Measurements from ENCODE around the gene VRK3. TPM values are rescaled to one million over a fixed set of nuclear protein-coding genes. Genes with fewer than 3 reads are reported as not detected.
A peak's percentile ranks its signal among the peaks of the same experiment; 100 is the strongest.

VRK3 gene
- total RNA-seq, 3 donors from 2014 or later, result 24.2 to 42.0 (median 40.3) TPM

DNA sequence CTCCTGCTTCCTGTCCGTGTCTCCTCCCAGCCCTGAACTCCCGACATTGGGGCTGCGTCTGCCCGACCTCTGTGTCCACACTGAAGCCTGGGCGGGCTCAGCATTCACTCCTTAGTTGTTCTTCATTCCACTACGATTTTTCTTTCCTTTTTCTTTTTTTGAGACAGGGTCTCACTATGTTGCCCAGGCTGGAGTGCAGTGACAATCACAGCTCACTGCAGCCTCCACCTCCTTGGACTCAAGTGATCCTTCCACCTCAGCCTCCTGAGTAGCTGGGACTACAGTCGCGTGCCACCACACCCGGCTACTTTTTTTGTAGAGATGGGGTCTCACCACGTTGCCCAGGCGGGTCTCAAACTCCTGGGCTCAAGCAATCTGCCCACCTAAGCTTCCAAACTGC is 40.7 kb downstream of the VRK3 start:
- Histone ChIP-seq H3K27me3 (no peaks in the 10 kb centered on the region), H3K9me3 (no peaks in the 10 kb centered on the region), H3K4me3 (no peak overlapping the region), H3K4me1 (no peaks in the 10 kb centered on the region), H3K27ac (no peak overlapping the region), H3K36me3 (no peaks in the 10 kb centered on the region)
- TF ChIP-seq POLR2AphosphoS5 (IDR thresholded peaks at IDR 0.05) (no peak), POLR2A (IDR thresholded peaks at IDR 0.05) (no peak)
- TF ChIP-seq, protein P1, sequence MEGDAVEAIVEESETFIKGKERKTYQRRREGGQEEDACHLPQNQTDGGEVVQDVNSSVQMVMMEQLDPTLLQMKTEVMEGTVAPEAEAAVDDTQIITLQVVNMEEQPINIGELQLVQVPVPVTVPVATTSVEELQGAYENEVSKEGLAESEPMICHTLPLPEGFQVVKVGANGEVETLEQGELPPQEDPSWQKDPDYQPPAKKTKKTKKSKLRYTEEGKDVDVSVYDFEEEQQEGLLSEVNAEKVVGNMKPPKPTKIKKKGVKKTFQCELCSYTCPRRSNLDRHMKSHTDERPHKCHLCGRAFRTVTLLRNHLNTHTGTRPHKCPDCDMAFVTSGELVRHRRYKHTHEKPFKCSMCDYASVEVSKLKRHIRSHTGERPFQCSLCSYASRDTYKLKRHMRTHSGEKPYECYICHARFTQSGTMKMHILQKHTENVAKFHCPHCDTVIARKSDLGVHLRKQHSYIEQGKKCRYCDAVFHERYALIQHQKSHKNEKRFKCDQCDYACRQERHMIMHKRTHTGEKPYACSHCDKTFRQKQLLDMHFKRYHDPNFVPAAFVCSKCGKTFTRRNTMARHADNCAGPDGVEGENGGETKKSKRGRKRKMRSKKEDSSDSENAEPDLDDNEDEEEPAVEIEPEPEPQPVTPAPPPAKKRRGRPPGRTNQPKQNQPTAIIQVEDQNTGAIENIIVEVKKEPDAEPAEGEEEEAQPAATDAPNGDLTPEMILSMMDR (IDR thresholded peaks at IDR 0.05), result no peak
- intact Hi-C loops (cut with DNase I; ENCODE audit: low total_unique reads), result no loop called here
- DNase-seq (ENCODE audit: low spot score in 2 of 2), result no peak

DNA sequence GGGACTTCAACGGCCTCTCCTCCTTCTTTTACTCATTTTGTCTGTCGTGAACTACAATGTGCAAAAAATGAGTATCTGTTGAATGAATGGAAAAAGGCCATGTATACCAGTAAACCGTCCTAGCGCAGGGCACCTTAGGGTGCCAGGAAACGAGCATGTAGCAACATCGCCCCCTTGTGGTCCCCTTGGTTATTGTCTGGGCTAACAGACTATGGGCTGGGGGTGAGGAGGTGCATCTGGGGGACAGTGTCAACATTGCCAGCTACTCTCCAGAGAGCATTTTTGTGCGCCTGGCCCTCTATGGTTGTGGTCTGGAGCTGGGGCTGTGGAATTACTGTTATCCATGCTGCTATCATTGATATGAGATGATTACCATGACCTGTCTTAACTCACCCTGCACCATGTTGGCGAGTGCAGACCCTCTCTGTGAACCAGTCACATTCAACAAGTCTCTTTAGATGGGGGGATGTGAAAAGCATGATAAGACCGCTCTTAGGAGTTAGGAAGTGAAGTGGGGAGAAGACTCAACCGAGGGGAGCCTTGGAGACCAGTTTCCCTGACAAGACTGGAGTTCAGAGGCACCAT is 41.4 kb downstream of the VRK3 start:
- no peaks in the 10 kb centered on the region for H3K36me3 ChIP-seq

DNA sequence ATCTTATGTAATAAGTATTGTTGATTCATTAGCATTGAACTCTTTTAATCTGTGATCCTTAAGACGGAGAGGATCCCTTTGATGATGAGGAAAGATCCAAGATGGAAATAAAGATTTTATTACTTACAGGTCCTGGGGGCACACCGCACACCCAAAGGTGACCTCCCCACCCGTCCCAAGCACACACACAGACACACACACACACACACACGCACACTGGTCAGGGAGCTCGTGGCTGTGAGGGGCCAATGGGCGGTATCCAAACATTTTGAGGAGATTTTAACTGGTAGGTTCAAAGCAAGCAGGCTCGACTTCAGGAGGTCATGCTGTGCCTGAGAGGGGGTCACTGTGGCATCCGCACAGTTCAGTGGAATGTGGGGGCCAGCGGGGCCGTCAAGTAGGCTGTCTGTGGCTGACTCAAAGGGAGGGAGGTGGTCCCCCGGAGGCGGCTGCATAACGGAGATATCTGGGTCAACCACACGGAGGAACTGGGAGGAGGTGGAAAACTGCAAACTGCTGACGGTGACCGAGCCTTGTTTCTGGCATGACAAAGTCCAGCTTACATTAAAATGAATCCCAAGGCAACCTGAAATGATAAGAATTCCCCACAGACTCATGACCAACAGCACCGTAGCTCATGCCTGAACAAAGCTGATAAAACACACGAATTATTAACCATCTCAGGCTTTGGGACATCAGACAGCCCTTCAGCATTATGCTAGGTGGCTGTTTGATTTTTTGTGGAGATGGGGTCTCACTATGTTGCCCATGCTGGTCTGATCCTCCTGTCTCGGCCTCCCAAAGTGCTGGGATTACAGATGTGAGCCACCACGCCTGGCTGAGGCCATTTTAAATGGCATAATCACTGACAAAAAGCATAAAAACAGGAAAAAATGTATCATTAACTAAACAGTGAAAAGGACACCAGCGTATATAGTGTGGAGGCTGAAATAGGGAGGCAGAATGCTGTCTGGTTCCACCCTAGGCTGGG is 43.3 kb downstream of the VRK3 start:
- Histone ChIP-seq H3K36me3 (no peaks in the 10 kb centered on the region), H3K27me3 (no peaks in the 10 kb centered on the region), H3K4me1 (no peaks in the 10 kb centered on the region), H3K27ac (no peak overlapping the region), H3K4me3 (no peak overlapping the region), H3K9me3 (no peaks in the 10 kb centered on the region)
- intact Hi-C loops (cut with DNase I; ENCODE audit: low total_unique reads), result no loop called here
- DNase-seq (ENCODE audit: low spot score in 2 of 2), result no peak
- no peak for TF ChIP-seq POLR2AphosphoS5 (IDR thresholded peaks at IDR 0.05)
- TF ChIP-seq, protein P1 (IDR thresholded peaks at IDR 0.05), result no peak
- TF ChIP-seq POLR2A (IDR thresholded peaks at IDR 0.05), result no peak

More for the DNA sequence above, 41.4 kb downstream of the VRK3 start:
- Histone ChIP-seq H3K27me3 (no peaks in the 10 kb centered on the region), H3K4me3 (no peak overlapping the region), H3K4me1 (no peaks in the 10 kb centered on the region), H3K27ac (no peak overlapping the region), H3K9me3 (no peaks in the 10 kb centered on the region)
- DNase-seq (ENCODE audit: low spot score in 2 of 2), result peak in 1 of 2 donors; percentile 24
- intact Hi-C loops (cut with DNase I; ENCODE audit: low total_unique reads), result no loop called here
- TF ChIP-seq POLR2A (IDR thresholded peaks at IDR 0.05), result no peak
- TF ChIP-seq, protein P1 (IDR thresholded peaks at IDR 0.05), result peak; percentile 50 to 73 (median 72)

DNA sequence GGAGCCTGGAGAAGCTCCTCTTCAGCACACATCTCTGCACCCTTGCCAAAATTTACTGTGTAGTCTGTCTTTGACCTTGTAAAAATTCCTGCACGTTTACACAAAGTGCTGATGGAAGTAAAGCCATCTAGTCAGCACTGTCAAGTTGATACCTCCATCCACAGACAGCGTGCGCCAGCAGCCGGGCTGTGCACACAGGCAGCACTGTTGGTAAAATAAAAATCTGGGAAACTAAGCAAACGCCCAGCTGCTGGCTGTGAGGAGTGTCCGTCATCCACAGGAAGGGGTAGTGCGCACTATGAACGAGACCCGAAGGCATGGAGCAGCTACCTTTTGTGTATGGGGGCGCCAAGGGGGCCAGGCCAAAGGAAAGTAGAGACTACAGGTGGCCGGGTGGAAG is 46.8 kb downstream of the VRK3 start:
- no peak for TF ChIP-seq POLR2A (IDR thresholded peaks at IDR 0.05)
- no peak for TF ChIP-seq POLR2AphosphoS5 (IDR thresholded peaks at IDR 0.05)
- TF ChIP-seq, protein P1 (IDR thresholded peaks at IDR 0.05), result no peak
- no peak overlapping the region for H3K27ac ChIP-seq
- H3K4me1 ChIP-seq, result no peaks in the 10 kb centered on the region
- no peaks in the 10 kb centered on the region for H3K9me3 ChIP-seq
- DNase-seq (ENCODE audit: low spot score in 2 of 2), result no peak
- no peaks in the 10 kb centered on the region for H3K36me3 ChIP-seq
- H3K4me3 ChIP-seq, result no peak overlapping the region
- no peaks in the 10 kb centered on the region for H3K27me3 ChIP-seq
- intact Hi-C loops (cut with DNase I; ENCODE audit: low total_unique reads), result no loop called here

DNA sequence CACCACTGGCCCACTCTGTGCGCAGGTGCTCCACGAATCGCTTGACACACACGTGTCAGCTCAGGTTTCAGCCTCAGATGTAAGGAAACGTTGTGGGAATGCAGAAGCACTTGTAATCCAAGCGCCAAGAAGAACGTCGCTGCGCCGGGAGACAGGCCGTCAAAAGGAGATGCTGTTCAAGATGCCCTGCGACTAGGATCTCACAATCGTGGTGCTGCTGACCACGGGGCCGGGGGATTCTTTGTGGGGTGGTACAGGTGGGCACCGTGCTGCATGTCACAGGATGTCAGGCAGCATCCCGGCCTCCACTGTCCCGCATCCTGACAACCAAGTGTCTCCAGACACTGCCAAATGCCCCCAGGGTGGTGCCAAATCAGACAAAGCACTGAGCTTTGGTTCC is 47.3 kb downstream of the VRK3 start:
- Histone ChIP-seq H3K27ac (no peak overlapping the region), H3K27me3 (no peaks in the 10 kb centered on the region), H3K4me1 (no peaks in the 10 kb centered on the region), H3K9me3 (no peaks in the 10 kb centered on the region), H3K36me3 (no peaks in the 10 kb centered on the region), H3K4me3 (no peak overlapping the region)
- TF ChIP-seq POLR2AphosphoS5 (IDR thresholded peaks at IDR 0.05) (no peak), POLR2A (IDR thresholded peaks at IDR 0.05) (no peak)
- TF ChIP-seq, protein P1 (IDR thresholded peaks at IDR 0.05), result no peak
- DNase-seq (ENCODE audit: low spot score in 2 of 2), result no peak
- intact Hi-C loops (cut with DNase I; ENCODE audit: low total_unique reads), result no loop called here
